Mesendoderm (in vitro differentiated cells): ENCODE results near the gene ASPSCR1.

Experiments used
- DNase-seq: peaks from one replicate; pipeline ENCODE4 v3.0.0; 2013
- H2AK5ac ChIP-seq: 2 replicates; pipeline ENCODE4 v1.6.1; 2013; ENCODE audit warnings: low read length, inconsistent platforms
- H2BK120ac ChIP-seq: 2 replicates; pipeline ENCODE4 v1.6.1; 2013; ENCODE audit warnings: low read depth, mild to moderate bottlenecking, low read length, moderate library complexity, mixed read lengths
- H2BK15ac ChIP-seq: replicated peaks from 2 replicates; pipeline ENCODE4 v1.6.1; 2013; ENCODE audit warnings: low read depth, mild to moderate bottlenecking, moderate library complexity
- H2BK5ac ChIP-seq: 2 replicates; pipeline ENCODE4 v1.6.1; 2013; ENCODE audit warnings: low read length, inconsistent platforms
- H3K18ac ChIP-seq: 2 replicates; pipeline ENCODE4 v1.6.1; 2013; ENCODE audit warnings: mild to moderate bottlenecking, low read length, mixed read lengths
- H3K23ac ChIP-seq: one replicate; pipeline ENCODE4 v1.6.1; 2013; ENCODE audit warnings: low read length
- H3K27ac ChIP-seq: 2 replicates; pipeline ENCODE4 v1.5.1; 2013; ENCODE audit warnings: low read depth, mild to moderate bottlenecking, inconsistent platforms, low read length, moderate library complexity
- H3K27me3 ChIP-seq: 2 replicates; pipeline ENCODE4 v1.6.1; 2013; ENCODE audit warnings: low read length, control low read depth, mild to moderate bottlenecking, inconsistent platforms; ENCODE audit not compliant: insufficient read depth, poor library complexity
- H3K36me3 ChIP-seq: 2 replicates; pipeline ENCODE4 v1.6.1; 2013; ENCODE audit warnings: low read length, inconsistent platforms; ENCODE audit not compliant: control insufficient read depth, insufficient read depth
- H3K4ac ChIP-seq: one replicate; pipeline ENCODE4 v1.6.1; 2013; ENCODE audit warnings: low read depth, mild to moderate bottlenecking, low read length, moderate library complexity
- H3K4me1 ChIP-seq: 2 replicates; pipeline ENCODE4 v1.6.1; 2013; ENCODE audit warnings: low read depth, low read length, inconsistent platforms; ENCODE audit not compliant: control insufficient read depth
- H3K4me2 ChIP-seq: 2 replicates; pipeline ENCODE4 v1.6.1; 2013; ENCODE audit warnings: low read length
- H3K4me3 ChIP-seq: 2 replicates; pipeline ENCODE4 v1.5.1; 2013; ENCODE audit warnings: mild to moderate bottlenecking, low read length
- H3K56ac ChIP-seq: one replicate; pipeline ENCODE4 v1.6.1; 2013; ENCODE audit warnings: low read length
- H3K79me1 ChIP-seq: 2 replicates; pipeline ENCODE4 v1.6.1; 2013; ENCODE audit warnings: low read length, inconsistent platforms
- H3K79me2 ChIP-seq: 2 replicates; pipeline ENCODE4 v1.6.1; 2013; ENCODE audit warnings: mild to moderate bottlenecking, low read length; ENCODE audit not compliant: control insufficient read depth, insufficient read depth
- H3K9ac ChIP-seq: 2 replicates; pipeline ENCODE4 v1.6.1; 2013; ENCODE audit warnings: low read length, inconsistent platforms
- H4K5ac ChIP-seq: one replicate; pipeline ENCODE4 v1.6.1; 2013; ENCODE audit warnings: low read length
- H4K8ac ChIP-seq: one replicate; pipeline ENCODE4 v1.6.1; 2013; ENCODE audit warnings: low read depth, mild to moderate bottlenecking, control low read depth, low read length, moderate library complexity
- WGBS: extraction: QIAGEN DNeasy Blood & Tissue Kit; methylation state at CpG from one replicate; pipeline ENCODE4 v1.1.7; 2013; ENCODE audit warnings: low lambda C conversion rate, missing lambda C conversion rate; ENCODE audit not compliant: insufficient coverage; ENCODE audit errors: extremely low coverage; 5-methylcytosine and 5-hydroxymethylcytosine counted together

Gene ASPSCR1

DNA sequence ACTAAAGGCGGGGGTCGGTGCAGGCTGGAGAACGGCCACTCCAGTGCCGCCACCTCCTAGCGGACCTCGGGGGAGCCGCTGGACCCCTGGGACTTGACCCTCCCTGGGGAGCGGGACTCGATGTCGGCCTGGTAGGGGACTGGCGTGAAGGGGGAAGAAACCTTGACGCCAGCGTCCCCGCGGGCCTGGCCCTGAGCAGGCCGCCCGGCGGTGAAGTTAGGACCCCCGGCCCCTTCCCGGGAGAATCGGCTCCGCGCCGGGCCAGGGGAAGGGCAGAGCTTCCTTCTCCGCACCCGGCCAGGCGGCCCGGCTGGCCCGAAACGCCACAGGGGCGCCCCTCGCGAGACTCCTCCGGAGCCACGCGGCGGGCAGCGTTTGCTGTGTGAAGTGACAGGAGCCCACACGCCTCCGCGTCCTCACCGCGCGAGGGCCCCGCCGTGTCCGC lies 87.8 kb downstream of the ASPSCR1 start:
- no peak overlapping the region for H4K5ac ChIP-seq
- no peak overlapping the region for H3K18ac ChIP-seq
- H3K56ac ChIP-seq, result peak overlapping the region; percentile 94
- no CpG with 5 or more reads among the region's 47 CpGs for WGBS
- peak overlapping the region; percentile 85 for H3K9ac ChIP-seq
- peaks cover 4% of the 10 kb centered on the region for H3K36me3 ChIP-seq
- peak overlapping the region; percentile 39 for H3K4ac ChIP-seq
- no peaks in the 10 kb centered on the region for H3K79me2 ChIP-seq
- no peak overlapping the region for H2BK5ac ChIP-seq
- H3K4me3 ChIP-seq, result peak overlapping the region; percentile 73
- DNase-seq, result no peak
- H3K27ac ChIP-seq, result no peak overlapping the region
- H2AK5ac ChIP-seq, result no peak overlapping the region
- H3K79me1 ChIP-seq, result peaks cover 2% of the 10 kb centered on the region
- H4K8ac ChIP-seq, result no peak overlapping the region
- H3K23ac ChIP-seq, result no peak overlapping the region
- no peaks in the 10 kb centered on the region for H3K27me3 ChIP-seq
- peak overlapping the region; percentile 53 for H3K4me2 ChIP-seq
- H3K4me1 ChIP-seq, result no peaks in the 10 kb centered on the region
- no peak overlapping the region for H2BK120ac ChIP-seq
- no peak overlapping the region for H2BK15ac ChIP-seq

- DNase-seq, result peak; percentile 50
- H3K36me3 ChIP-seq, result peaks cover 2% of the 10 kb centered on the region
- H3K23ac ChIP-seq, result peak within 1 kb of the TSS; percentile 3
- no peak within 1 kb of the TSS for H2AK5ac ChIP-seq
- peak within 1 kb of the TSS; percentile 95 for H3K56ac ChIP-seq
- H3K27ac ChIP-seq, result no peak within 1 kb of the TSS
- peak within 1 kb of the TSS; percentile 90 for H4K8ac ChIP-seq
- H3K4me1 ChIP-seq, result no peaks in the 10 kb centered on the region
- no peak within 1 kb of the TSS for H2BK5ac ChIP-seq
- H3K79me1 ChIP-seq, result peaks cover 2% of the 10 kb centered on the region
- no CpG with 5 or more reads among the region's 88 CpGs for WGBS
- no peak within 1 kb of the TSS for H2BK15ac ChIP-seq
- H3K4me2 ChIP-seq, result peak within 1 kb of the TSS; percentile 68
- H3K79me2 ChIP-seq, result no peaks in the 10 kb centered on the region
- peak within 1 kb of the TSS; percentile 88 for H3K9ac ChIP-seq
- no peaks in the 10 kb centered on the region for H3K27me3 ChIP-seq
- H2BK120ac ChIP-seq, result no peak within 1 kb of the TSS
- H3K18ac ChIP-seq, result peak within 1 kb of the TSS; percentile 1
- peak within 1 kb of the TSS; percentile 39 for H3K4ac ChIP-seq
- H3K4me3 ChIP-seq, result peak within 1 kb of the TSS; percentile 73
- no peak within 1 kb of the TSS for H4K5ac ChIP-seq
Observed at GRCh38 chr17:82065638-82066303, 88.3 kb downstream of the ASPSCR1 start, which contains the start of gene DUS1L. Gene DUS1L, minus strand, starts transcription at chr17:82065804. Its CDS starts 745 bp downstream, at chr17:82065059.
